Gastroesophageal sphincter (tissue), 3 donors: ENCODE data around the gene CAMKMT.

Experiments
- CTCF ChIP-seq, 4 experiments: fragments of 200-600 bp in 2 of 4; fragments of 450-650 bp in 2 of 4; sonication (generic) in 1 of 4; IDR thresholded peaks; one replicate each; pipeline ENCODE4 v1.5.1; 2017 to 2019; ENCODE audit warnings: antibody characterized with exemption in 4 of 4, mild to moderate bottlenecking in 2 of 4, moderate library complexity in 2 of 4
- EP300 ChIP-seq: sonication (generic); formaldehyde crosslinking; IDR thresholded peaks from one replicate; pipeline ENCODE4 v1.6.1; 2017; ENCODE audit warnings: antibody characterized with exemption, mild to moderate bottlenecking
- POLR2A ChIP-seq, 2 donors: fragments of 450-650 bp; IDR thresholded peaks; one replicate each; pipeline ENCODE4 v1.6.1; 2017; ENCODE audit warnings: antibody characterized with exemption in 2 of 2, mild to moderate bottlenecking in 2 of 2, moderate library complexity in 1 of 2
- POLR2AphosphoS5 ChIP-seq: sonication (generic); formaldehyde crosslinking; IDR thresholded peaks from one replicate; pipeline ENCODE4 v1.6.1; 2017; ENCODE audit warnings: antibody characterized with exemption

GRCh38 chr2:44354761-44355160 lies 7.0 kb upstream of the CAMKMT start:
- TF ChIP-seq CTCF (IDR thresholded peaks at IDR 0.05) = no peak
- no peak for TF ChIP-seq POLR2A (IDR thresholded peaks at IDR 0.05)
- TF ChIP-seq POLR2AphosphoS5 = no peak
- TF ChIP-seq EP300 = no peak
